ENCODE measurements around the gene ADGRG6. TPM values are rescaled to one million over a fixed set of nuclear protein-coding genes. Genes with fewer than 3 reads are reported as not detected.

The ADGRG6 gene
- total RNA-seq, 1 donor from 2014 or later: 43.5 TPM

DNA sequence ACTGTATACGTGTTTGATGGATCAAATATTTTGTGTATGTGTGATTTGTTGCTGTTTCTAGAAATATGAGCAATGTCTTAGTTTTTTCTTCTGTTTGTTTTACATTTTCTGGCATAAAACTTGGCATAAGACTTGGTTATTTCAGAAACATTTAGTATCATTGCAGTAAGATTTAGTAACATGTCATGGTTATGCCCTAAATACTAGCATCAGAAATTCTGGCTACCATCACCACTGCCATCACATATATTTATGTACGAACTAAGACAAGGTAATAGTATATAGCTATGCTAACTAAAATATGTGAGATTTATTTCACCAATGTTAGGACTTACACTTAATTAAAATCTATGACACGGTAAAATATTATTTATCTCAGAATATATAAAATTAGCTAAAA, 10.3 kb upstream of the ADGRG6 start:
- DNase-seq: no peak

DNA sequence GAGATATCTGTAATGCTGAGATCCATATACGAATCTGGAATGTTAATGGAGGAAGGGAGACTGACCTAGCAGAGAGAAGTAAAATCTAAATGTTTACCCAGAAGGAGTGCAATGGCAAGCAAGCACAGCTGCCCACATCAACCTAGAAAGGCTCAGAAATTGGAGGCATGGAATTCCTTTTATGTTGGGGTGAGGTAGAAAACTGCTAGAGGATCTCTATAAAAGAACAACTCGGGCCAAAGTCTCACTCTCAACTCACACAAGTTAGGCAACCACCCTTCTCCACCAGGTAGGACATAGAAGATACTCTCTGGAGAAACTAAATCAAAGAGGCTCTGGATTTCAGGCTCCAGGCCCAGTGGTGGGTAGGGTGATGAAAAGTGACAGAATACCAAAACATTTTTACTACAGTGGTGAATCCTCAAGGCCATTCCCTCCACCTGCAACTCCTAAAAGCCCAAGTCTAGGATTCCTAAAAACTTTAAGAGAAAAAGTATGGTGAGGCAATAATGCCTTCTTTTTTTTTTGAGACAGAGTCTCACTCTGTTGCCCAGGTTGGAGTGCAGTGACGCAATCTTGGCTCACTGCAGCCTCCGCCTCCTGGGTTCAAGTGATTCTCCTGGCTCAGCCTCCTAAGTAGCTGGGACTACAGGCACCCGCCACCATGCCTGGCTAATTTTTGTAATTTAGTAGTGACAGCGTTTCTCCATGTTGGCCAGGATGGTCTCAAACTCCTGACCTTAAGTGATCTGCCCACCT, 9.5 kb upstream of the ADGRG6 start:
- no peak for DNase-seq

DNA sequence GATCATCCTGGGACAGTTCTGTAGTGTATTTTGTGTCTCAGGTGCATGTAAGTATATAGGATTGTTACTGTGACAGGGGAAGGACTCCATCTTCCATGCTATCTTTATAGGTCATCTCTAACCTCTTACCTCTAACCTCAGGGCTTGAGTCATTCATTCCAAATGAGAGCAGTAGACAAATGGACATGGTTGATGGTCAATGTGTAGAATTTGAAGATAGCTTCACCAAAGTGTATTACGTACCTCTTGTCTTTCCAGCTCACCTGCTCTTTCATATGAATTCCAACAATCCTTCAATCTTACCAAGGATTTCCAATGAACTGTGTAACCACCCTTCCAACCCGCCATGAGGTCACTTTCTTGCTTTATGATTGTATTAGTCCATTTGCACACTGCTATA, 8.7 kb upstream of the ADGRG6 start:
- DNase-seq: no peak

DNA sequence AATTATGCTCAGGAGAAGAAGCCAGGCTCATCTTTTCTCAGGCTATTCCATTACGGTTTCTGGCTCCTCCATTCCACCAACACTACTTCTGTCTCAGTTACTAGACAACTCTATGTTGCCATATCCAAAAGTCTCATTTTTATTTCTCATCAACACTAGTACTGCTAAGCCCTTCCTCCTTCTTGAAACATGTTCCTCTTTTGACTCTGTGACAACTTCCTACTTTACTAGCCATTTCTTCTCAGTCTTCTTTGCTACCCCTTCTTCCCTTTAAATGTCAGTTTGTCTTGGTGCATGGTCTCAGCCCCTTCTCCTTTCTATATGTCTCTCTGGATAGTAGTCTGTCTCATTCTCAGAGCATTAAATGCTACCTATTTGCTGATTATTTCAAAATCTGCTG, 7.1 kb upstream of the ADGRG6 start:
- DNase-seq: peak; percentile 16

DNA sequence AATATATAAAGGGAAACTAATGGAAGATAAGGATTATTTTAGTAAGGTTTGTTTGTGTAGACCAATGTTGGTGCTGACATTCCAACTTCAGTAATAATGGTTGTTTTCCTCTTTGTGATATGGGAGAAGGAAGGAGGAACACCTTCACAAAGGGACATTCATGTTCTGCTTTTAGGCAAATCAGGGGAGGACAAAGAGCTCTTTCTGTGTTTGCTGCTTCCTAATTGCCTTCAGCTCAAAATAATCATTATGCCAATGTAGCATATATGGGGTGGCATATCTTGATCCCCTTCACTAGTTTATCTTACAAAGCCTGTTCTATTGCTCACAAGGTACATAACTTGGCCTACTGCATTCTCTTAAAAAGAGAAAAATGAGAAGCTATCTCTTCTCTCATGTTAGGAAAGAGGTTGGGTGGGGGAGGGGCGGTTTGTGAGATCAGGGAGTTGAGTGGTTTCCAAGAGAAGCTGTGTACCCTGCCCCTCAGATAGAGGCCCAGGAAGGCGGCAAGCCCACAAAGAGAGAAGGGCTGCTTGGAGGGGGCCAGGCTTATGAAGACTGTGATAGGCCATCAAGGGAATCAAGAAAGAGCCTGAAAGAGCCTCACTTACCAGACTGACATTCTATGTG, 4.7 kb upstream of the ADGRG6 start:
- no peak for DNase-seq

DNA sequence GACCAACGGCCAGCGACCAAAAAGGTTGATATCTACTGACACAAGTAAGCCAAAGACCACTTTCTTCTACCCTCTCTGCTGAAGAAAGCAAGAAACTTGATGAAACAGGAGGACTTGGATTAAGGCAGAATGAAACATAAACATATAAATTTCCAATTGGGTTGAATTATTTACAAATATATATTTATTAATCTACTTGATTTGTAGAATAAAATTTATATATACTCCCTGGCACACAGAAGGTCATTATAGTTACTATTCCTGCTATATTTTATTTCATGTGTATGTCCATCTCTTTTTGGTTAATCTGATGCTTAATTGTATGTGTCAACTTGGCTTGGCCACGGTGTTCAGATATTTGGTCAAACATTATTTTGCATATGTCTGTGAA, 4.2 kb upstream of the ADGRG6 start:
- no peak for DNase-seq

DNA sequence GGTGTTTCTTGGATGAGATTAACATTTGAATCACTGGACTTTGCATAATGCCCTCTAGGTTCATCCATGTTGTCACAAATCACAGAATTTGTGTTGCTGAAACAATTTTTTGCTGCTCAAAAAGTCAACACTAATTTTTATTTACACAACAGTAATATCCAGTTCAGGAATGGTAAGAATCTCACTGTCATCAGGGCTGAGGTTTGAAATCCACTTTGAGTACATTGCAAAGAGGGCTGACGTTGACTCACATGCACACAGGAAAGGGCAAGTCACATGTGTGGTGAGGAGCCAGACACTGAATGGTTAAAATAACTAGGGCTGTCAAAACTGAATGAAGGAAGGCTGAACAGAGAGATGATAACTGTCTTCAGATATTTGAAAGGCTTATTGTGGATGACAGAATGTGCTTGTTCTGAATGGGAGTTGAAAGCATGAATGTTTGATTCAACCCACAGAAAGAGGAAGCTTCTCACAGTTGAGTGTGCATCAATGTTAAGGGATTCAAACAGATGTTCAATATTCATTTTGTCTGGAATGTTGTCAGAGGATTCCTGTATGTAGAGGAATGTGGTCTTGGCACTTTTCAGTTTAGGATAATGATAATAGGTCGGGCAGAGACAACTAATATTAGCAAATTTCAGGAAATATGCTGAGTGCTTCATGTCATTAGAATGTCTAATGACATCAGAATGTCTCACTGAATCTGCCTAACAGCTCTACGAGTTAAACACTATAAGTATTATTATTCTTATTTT, 3.6 kb upstream of the ADGRG6 start:
- DNase-seq: no peak

DNA sequence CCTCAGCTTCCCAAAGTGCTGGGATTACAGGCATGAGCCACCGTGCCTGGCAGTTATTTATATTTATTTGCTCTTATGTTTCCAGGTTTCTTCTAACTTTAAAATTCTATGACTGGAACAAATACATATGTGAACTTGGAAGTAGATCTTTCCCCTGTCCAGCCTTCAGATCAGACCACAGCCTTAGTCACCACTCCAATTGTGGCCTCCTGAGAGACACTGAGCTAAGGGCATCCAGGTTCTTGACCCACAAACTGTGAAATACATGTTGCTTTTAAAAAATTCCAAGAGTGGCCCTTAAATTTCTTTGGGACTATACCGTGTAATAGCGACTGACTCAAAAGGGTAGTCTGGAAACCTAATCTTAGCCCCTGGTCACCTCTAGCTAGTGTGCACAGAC, 1.5 kb upstream of the ADGRG6 start:
- no peak for DNase-seq

DNA sequence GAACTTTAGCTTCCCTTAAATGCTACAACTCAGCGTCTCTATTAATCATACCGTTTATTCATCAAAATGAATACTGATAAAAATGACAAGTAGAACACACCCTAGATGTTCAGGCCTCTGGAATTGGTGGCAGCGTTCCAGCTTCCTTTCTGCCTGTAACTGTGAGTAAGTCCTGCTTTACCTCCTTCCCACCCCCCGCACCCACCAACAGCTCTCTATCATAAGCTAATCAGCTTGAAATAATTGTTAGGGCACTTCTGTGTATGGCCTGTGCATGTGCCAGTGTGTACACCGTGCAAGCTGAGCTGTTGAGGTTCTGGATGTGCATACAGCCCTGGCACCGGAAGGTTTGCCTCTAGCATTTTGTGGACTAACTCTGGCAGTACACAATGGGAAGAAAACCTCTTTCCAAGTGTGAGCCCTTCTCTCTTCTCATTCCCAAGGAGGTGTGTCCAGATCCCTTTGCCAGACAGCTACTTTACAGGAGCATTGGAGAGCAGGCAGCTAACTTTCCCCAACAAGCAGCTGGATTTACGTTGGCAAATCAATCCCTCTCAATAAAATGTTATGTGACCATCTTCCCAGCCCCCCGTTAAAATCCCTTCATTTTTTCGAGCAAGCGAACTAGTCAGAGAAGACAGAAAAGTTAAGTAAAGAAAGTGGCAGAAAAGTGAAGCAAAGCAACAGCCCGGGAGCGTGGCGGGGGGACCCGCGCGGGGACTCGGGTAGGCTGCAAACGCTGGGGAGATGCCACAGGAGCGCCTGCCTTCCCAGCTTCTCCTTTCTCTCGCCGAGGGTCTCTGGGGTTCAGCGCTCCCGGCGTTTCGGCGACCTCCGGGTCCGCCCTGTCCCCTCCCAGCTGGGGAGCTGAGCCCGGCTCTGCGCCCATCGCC, 803 bp upstream of the ADGRG6 start:
- DNase-seq: no peak

DNA sequence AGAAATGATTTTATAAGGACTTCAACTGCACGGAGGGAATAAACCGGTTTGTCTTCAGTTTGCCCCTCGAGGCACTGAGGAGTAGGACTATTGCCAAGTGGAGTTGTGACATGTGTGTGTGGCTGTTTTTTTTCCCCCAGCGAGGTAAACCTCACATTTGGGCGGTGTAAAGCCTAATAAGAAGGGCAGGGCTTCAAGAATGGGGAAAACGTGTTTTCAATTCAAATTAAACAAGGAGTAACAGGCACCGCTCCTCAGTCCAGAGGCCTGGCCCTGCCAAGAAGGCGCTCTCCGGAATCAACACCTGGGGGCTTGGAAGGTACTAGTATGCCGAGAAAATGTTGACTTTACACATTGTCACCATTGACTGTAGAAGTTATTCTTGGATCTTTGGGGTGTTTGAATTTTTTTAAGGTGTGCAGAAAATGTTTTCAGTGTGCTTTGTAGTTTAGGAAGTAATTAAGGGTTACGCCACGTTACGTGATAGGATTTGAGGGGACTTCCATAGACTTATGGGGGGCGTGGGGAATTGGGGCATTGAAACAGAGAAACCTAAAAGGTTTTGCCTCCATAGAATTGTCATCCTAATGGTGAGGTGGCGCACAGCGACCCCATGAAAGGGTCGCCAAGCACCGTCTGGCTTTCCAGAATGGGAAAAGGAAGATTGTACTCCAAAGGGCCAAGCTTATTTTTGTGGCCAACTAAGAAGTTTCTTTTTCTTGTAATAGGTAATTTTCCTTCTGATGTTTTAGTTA, 791 bp downstream of the ADGRG6 start:
- no peak for DNase-seq

DNA sequence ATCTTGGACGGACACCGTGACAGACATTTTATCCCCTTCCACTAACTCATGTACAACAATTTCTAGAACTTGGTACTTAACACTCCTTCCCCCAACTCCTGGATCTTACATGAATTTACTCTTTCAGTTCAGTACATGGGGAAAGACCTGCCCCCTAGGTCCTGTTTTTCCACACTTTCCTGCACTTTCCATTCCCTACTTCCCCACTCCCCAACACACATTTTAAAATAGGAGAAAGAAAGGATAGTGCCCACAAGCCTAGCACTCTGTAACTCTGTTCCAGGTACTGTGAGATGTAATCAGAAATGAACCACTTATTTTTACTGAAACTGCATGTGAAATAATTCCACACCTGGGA, 1.3 kb downstream of the ADGRG6 start:
- DNase-seq: no peak

DNA sequence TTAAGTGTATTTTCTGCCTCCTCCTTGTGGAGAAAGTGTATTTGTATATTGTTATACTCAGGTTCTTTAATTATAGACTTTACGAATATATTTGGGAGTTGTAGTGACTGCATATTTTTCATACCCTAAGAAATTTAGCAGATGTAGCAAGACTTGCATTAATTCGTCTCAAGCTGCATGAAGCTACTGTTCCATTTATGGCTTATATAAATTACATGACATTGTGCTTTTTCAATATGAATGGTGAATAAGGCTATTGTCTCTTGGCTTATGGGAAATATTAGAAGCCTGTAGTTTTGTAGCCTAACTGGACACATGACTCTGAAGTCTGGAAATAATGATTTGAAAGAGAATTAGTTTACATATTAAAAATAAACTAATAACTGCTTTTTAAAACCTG, 2.4 kb downstream of the ADGRG6 start:
- peak; percentile 20 for DNase-seq

DNA sequence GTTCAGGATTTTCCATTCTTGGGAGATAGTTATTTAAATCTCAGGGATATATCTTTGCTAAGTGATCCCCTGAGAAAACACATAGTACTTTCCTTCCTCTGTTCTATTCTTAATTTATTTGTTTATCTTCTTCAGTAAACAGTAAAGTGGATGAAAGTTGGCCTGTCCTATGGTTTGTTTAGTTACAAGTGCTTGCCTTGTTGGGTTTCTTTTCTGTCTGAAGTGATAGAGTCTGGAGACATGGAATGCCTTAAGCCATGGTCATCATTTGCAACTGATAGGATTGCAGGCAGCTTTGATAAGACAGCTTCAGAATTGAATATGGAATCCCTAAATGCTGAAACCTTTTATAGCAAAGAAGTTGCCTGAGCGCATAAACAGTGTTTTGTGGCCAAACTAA, 4.9 kb downstream of the ADGRG6 start:
- no peak for DNase-seq

DNA sequence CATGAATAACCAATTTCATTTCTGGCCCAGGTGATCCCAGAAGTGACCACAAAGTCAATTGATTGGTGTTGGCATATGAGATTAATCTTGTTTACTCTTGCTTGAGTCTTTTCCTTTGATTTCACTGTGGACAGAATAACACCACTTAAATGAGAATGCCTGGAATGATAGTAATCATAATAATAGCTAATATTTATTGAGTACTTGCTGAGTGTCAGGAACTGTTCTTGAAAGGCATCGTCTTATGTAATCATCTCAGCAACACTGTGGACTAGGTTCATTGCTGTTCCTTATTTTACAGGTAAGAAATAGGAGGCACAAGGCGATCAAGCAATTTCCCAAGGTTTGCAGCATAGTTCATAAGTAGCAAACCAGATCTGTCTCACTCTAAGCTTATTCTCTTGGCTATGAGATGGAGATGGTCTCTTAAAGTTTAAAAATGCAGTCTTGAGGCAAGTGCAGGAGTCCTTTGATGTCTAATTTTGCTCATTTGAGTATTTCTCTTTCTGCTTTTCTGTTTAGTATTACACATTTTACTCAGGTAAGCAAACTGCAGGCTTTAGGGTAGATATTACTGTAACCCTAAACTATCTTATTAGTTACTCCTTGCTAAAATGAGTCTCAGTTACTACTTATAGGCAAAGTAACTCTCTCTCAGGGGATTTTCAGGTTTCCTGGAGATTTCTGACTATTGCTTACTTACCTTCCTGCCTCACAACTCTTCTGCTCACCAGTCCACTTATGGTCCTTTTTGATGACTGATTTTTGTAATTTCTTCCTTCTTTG, 6.3 kb downstream of the ADGRG6 start:
- no peak for DNase-seq

DNA sequence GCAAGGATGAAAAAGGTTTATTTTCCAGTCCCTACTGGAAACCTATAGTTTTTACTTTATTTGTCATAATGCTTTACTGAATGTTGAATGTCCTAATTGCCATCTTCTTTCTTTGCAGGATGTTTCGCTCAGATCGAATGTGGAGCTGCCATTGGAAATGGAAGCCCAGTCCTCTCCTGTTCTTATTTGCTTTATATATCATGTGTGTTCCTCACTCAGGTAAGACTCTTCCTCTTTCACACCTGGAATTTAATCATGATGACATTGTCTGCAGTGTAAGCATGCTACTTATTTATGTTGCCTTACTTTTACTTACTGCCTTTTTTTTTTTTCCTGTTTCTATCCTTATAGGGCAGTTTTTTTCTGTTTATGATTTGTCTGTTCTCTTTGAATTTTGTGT, 7.6 kb downstream of the ADGRG6 start:
- no peak for DNase-seq

DNA sequence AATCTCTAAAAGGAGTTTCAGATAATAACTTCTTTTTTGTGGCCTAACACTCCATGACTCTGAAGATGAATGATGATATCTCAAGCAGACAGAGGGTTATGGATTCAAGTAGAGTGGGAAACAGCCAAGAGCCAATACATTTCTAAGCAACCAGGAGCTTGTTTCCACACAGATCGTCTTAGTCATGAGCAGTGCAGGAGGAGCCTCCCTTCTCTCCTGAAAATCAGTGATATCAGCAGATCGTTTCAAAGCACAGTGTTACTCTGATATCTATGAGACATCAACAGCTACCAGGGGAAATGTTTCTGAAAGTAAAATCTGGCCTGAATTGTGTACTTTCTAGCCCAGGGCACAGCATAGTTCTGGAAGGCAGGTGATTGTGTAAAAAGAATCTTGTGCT, 11.5 kb downstream of the ADGRG6 start:
- DNase-seq: no peak

DNA sequence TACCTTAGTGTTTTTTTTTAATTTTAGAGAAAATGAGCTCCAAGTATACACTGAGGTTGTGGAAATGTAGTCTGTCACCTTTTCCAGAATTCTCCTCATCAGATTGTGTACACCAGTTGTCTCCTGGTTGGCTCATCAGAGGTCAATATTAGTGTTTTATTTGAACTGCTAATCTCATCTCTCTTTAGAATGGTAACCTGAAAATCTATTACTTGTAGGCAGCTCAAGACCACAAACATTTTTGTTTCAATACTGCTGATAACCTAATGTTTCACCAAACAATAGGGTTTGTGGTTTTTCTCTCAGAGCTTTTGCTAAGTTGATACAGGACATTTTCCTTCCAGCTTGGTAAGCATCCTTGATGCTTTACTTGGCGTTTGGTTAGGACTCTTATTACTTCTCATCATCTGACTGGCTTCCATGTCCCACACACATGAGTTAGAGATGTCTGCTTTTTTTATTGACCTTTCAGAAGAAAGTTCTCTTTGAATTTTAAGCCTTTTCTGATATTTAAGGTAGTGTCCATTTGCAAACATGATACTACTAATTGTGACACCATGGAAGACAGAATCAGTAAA, 15.1 kb downstream of the ADGRG6 start:
- DNase-seq: no peak

DNA sequence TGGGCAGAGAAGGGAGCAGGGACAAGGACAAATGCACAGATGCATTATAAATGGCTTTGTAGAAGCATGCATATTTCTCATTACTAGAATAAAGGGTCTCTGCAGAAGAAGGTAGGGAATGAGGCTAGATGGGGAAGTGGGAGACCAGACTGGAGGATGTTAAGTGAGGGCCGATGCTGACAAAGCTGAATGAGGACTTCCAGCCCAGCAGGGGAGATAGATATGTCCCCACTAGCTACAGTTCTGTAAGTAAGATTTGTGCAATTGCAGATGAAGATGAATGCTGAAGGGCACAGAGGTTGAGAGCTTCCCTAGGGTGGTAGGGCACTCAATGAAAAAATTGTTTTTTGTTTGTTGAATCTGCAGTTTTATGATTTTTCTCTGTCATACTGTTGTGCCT, 16.9 kb downstream of the ADGRG6 start:
- no peak for DNase-seq

DNA sequence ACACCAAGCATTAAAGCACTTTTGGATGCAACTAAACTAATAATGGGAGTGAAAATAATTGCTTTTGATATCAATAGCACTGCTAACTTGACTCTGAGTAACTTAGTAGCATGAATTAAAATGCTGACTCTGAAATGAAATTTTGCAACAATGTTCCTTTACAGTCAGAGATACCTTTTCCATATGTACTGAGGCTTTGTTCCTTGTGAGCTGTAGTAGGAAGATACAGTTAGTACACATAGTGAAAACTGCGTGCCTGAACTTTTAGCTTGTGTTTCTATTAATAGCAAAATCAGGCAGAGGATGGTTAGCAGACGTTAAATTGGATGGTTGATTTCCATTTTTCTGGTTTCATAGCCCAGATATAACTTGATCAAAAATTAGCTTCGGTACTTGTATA, 18.6 kb downstream of the ADGRG6 start:
- no peak for DNase-seq

DNA sequence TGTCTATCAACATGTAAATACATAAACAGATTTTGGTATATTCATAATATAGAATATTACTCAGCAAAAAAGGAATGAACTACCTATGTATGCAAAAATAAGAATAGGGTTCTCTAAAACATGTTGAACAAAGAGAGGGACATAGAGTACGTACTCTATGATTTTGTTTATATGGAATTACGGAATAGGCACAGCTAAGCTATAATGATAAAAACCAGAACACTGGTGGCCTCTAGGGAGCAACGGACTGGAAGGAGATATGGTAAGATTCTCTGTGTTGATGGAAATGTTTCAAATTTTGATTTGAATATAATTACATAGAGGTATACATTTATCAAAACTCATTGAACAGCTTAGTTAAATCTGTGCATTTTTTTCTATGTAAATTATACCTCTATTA, 19.6 kb downstream of the ADGRG6 start:
- DNase-seq: no peak

DNA sequence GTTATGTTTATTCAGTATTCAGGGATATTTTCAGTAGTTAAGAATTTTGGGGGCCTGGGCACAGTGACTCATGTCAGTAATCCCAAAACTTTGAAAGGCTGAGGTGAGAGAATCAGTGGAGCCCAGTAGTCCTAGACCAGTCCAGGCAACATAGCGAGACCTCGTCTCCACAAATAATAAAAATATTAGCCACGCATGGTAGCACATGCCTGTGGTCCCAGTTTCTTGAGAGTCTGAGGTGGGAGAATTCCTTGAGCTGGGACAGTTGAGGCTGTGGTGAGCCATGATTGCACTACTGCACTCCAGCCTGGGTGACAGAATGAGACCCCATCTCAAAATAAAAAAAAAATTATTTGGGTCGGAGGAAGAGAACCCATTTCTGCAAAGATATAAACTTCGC, 20.3 kb downstream of the ADGRG6 start:
- no peak for DNase-seq

Data from skin of body (tissue), 2 donors.